Neuronal stem cell (in vitro differentiated cells): ENCODE measurements around the gene ARHGAP26.

Experiments
- DNase-seq: peaks from one replicate; pipeline ENCODE4 v3.0.0-alpha.2; 2013; ENCODE audit warnings: low spot score
- H2AFZ ChIP-seq: one replicate; pipeline ENCODE4 v1.6.1; 2013; ENCODE audit warnings: mild to moderate bottlenecking, low read length, inconsistent platforms
- H2AK5ac ChIP-seq: 2 replicates; pipeline ENCODE4 v1.6.1; 2013; ENCODE audit warnings: low read depth, mild to moderate bottlenecking, inconsistent platforms, low read length, moderate library complexity, mixed read lengths
- H2BK120ac ChIP-seq: 2 replicates; pipeline ENCODE4 v1.6.1; 2013; ENCODE audit warnings: low read depth, mild to moderate bottlenecking, inconsistent platforms, low read length, moderate library complexity, mixed read lengths
- H2BK12ac ChIP-seq: one replicate; pipeline ENCODE4 v1.6.1; 2013; ENCODE audit warnings: low read length, inconsistent platforms
- H2BK15ac ChIP-seq: 2 replicates; pipeline ENCODE4 v1.6.1; 2013; ENCODE audit warnings: mild to moderate bottlenecking, low read length, inconsistent platforms, mixed read lengths
- H2BK5ac ChIP-seq: one replicate; pipeline ENCODE4 v1.6.1; 2013; ENCODE audit warnings: inconsistent platforms, mild to moderate bottlenecking, low read length, moderate library complexity
- H3K14ac ChIP-seq: one replicate; pipeline ENCODE4 v1.6.1; 2013; ENCODE audit warnings: low read length, inconsistent platforms
- H3K18ac ChIP-seq: 2 replicates; pipeline ENCODE4 v1.6.1; 2013; ENCODE audit warnings: low read length, inconsistent platforms
- H3K23ac ChIP-seq: 2 replicates; pipeline ENCODE4 v1.6.1; 2013; ENCODE audit warnings: low read depth, mild to moderate bottlenecking, mixed read lengths, low read length, inconsistent platforms; ENCODE audit not compliant: poor library complexity
- H3K27ac ChIP-seq: replicated peaks from 3 replicates; pipeline ENCODE4 v1.5.1; 2013; ENCODE audit warnings: low read length, inconsistent platforms
- H3K27me3 ChIP-seq, 3 experiments: 2 replicates each; pipeline ENCODE4 v1.6.1; 2013; ENCODE audit warnings: low read length in 3 of 3, mild to moderate bottlenecking in 2 of 3, inconsistent platforms in 1 of 3, low read depth in 1 of 3, mixed read lengths in 1 of 3, moderate library complexity in 1 of 3; ENCODE audit not compliant: control insufficient read depth in 3 of 3, insufficient read depth in 3 of 3
- H3K36me3 ChIP-seq, 2 donors: replicated peaks in 1 of 2; 2 replicates each; pipeline ENCODE4 v1.6.1; 2013; ENCODE audit warnings: low read length in 2 of 2; ENCODE audit not compliant: control insufficient read depth in 2 of 2, insufficient read depth in 2 of 2
- H3K4ac ChIP-seq: 2 replicates; pipeline ENCODE4 v1.6.1; 2013; ENCODE audit warnings: inconsistent platforms, mild to moderate bottlenecking, low read length, moderate library complexity
- H3K4me1 ChIP-seq, 2 donors: 1 replicate in 1 of 2; 2 replicates in 1 of 2; pipeline ENCODE4 v1.6.1; 2013; ENCODE audit warnings: low read length in 2 of 2, low read depth in 1 of 2; ENCODE audit not compliant: control insufficient read depth in 2 of 2, insufficient read depth in 1 of 2
- H3K4me2 ChIP-seq: one replicate; pipeline ENCODE4 v1.6.1; 2013; ENCODE audit warnings: mild to moderate bottlenecking, low read length, inconsistent platforms; ENCODE audit not compliant: insufficient read depth, poor library complexity, severe bottlenecking
- H3K4me3 ChIP-seq, 2 donors: 2 replicates each; pipeline ENCODE4 v1.5.1; 2013; ENCODE audit warnings: low read length in 2 of 2, mild to moderate bottlenecking in 2 of 2, inconsistent platforms in 1 of 2, moderate library complexity in 1 of 2
- H3K79me1 ChIP-seq: one replicate; pipeline ENCODE4 v1.6.1; 2013; ENCODE audit warnings: low read depth, mild to moderate bottlenecking, inconsistent platforms, low read length, moderate library complexity
- H3K9ac ChIP-seq: one replicate; pipeline ENCODE4 v1.6.1; 2013; ENCODE audit warnings: mild to moderate bottlenecking, low read depth, low read length, inconsistent platforms; ENCODE audit not compliant: poor library complexity
- H3K9me3 ChIP-seq, 2 donors: replicated peaks in 1 of 2; 2 replicates each; pipeline versions ENCODE3 to v1.6.1; 2013; ENCODE audit warnings: low read length in 2 of 2, mild to moderate bottlenecking in 2 of 2, inconsistent platforms in 1 of 2, low read depth in 1 of 2, mixed read lengths in 1 of 2, moderate library complexity in 1 of 2; ENCODE audit not compliant: control insufficient read depth in 2 of 2, insufficient read depth in 1 of 2
- H4K8ac ChIP-seq: one replicate; pipeline ENCODE4 v1.6.1; 2013; ENCODE audit warnings: low read depth, mild to moderate bottlenecking, inconsistent platforms, low read length, moderate library complexity
- H4K91ac ChIP-seq: one replicate; pipeline ENCODE4 v1.6.1; 2013; ENCODE audit warnings: low read length, low read depth, mild to moderate bottlenecking, inconsistent platforms; ENCODE audit not compliant: poor library complexity
- WGBS, 2 donors: extraction: QIAGEN DNeasy Blood & Tissue Kit; methylation state at CpG; one replicate each; pipeline ENCODE4 v1.1.7; 2013; ENCODE audit warnings: missing lambda C conversion rate in 2 of 2, mixed read lengths in 1 of 2; ENCODE audit not compliant: insufficient read length in 2 of 2, insufficient replicate concordance in 1 of 2; ENCODE audit errors: extremely low coverage in 2 of 2; 5-methylcytosine and 5-hydroxymethylcytosine counted together

ARHGAP26 gene

DNA sequence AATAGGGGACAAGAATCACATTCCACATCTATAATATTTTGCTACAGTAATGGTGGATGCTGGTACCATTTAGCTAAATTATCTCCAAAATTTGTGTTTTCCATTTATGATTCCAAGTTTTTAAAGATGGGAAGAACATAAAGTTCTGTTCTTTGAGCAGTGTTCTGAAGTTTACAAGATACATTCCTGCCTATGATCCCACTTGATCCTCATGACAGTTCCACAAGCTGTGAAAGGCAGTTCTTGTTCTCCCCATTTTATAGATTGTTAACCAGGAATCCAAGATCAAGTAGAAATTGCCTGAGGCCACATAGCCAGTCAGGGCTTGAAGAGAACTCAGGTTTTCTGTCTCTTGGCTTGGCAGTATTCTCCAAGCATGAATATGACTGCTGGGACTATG is 376.0 kb downstream of the ARHGAP26 start:
- Histone ChIP-seq H2BK120ac (no peak overlapping the region), H3K4ac (no peak overlapping the region), H2BK12ac (no peak overlapping the region)

GRCh38 chr5:143147383-143147782 is 377.2 kb downstream of the ARHGAP26 start:
- Histone ChIP-seq H4K8ac (no peak overlapping the region), H3K4me3 (no peak overlapping the region), H3K4me2 (no peak overlapping the region), H3K4me1 (peaks cover 0 to 3% of the 10 kb centered on the region in 2 donors), H4K91ac (no peak overlapping the region), H3K23ac (no peak overlapping the region), H3K36me3 (no peaks in the 10 kb centered on the region), H3K14ac (no peak overlapping the region), H2BK5ac (no peak overlapping the region), H2BK12ac (no peak overlapping the region), H3K4ac (no peak overlapping the region), H3K27ac (no peak overlapping the region), H2BK15ac (no peak overlapping the region), H2AK5ac (no peak overlapping the region), H3K9me3 (no peaks in the 10 kb centered on the region), H3K27me3 (no peaks in the 10 kb centered on the region), H2AFZ (no peak overlapping the region), H2BK120ac (no peak overlapping the region), H3K18ac (no peak overlapping the region), H3K79me1 (no peaks in the 10 kb centered on the region), H3K9ac (no peak overlapping the region)
- no peak for DNase-seq
- no CpG with 5 or more reads among the region's 4 CpGs for whole genome bisulfite sequencing, 2 donors

More for the DNA sequence above, 376.0 kb downstream of the ARHGAP26 start:
- no peak overlapping the region for H3K27ac ChIP-seq
- no peak for DNase-seq
- H3K18ac ChIP-seq: no peak overlapping the region
- H3K4me1 ChIP-seq: peaks cover 0 to 3% of the 10 kb centered on the region in 2 donors
- H3K27me3 ChIP-seq: no peaks in the 10 kb centered on the region
- H3K36me3 ChIP-seq: no peaks in the 10 kb centered on the region
- no peak overlapping the region for H3K14ac ChIP-seq
- no peaks in the 10 kb centered on the region for H3K79me1 ChIP-seq
- no peak overlapping the region for H2AK5ac ChIP-seq
- H3K23ac ChIP-seq: no peak overlapping the region
- no peak overlapping the region for H4K91ac ChIP-seq
- H3K9ac ChIP-seq: no peak overlapping the region
- no peak overlapping the region for H2BK15ac ChIP-seq
- H2AFZ ChIP-seq: no peak overlapping the region
- H3K4me2 ChIP-seq: no peak overlapping the region
- no peak overlapping the region for H4K8ac ChIP-seq
- no peak overlapping the region for H2BK5ac ChIP-seq
- H3K4me3 ChIP-seq: no peak overlapping the region
- no peaks in the 10 kb centered on the region for H3K9me3 ChIP-seq

GRCh38 chr5:143147902-143148301 is 377.7 kb downstream of the ARHGAP26 start:
- no peak overlapping the region for H3K4ac ChIP-seq
- H4K91ac ChIP-seq: no peak overlapping the region
- peaks cover 0 to 3% of the 10 kb centered on the region in 2 donors for H3K4me1 ChIP-seq
- H3K27ac ChIP-seq: no peak overlapping the region
- H3K9me3 ChIP-seq: no peaks in the 10 kb centered on the region
- no peaks in the 10 kb centered on the region for H3K36me3 ChIP-seq
- no peaks in the 10 kb centered on the region for H3K27me3 ChIP-seq
- no peak overlapping the region for H2AFZ ChIP-seq
- H3K18ac ChIP-seq: no peak overlapping the region
- H2AK5ac ChIP-seq: no peak overlapping the region
- no peak overlapping the region for H3K9ac ChIP-seq
- no peak overlapping the region for H3K23ac ChIP-seq
- no peak overlapping the region for H3K14ac ChIP-seq
- H2BK120ac ChIP-seq: no peak overlapping the region
- H3K4me2 ChIP-seq: no peak overlapping the region
- no peak overlapping the region for H2BK15ac ChIP-seq
- H3K4me3 ChIP-seq: no peak overlapping the region
- no peak for DNase-seq
- WGBS, 2 donors: no CpG with 5 or more reads among the region's 6 CpGs
- no peak overlapping the region for H2BK12ac ChIP-seq
- H3K79me1 ChIP-seq: no peaks in the 10 kb centered on the region
- no peak overlapping the region for H4K8ac ChIP-seq
- no peak overlapping the region for H2BK5ac ChIP-seq

DNA sequence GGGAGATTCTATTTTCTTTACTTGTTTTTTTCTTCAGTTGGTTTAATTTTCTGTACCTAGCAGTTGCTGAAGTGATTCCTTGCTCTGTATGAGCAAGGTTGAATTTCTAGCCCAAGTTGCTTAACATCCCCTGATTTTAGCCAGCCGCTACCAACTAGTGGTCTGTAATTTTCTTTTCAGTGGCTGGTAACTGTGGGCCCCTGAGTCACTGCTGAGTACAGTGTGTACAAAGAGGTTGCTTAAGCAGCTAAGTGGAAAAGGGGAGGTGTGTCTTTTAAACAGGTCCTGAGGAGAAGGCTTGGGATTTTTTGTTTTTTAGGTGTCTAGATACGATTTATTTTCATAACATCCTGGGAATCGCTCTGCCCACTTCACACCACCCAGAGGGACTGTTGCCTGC is 378.6 kb downstream of the ARHGAP26 start:
- H2AFZ ChIP-seq: no peak overlapping the region
- no peaks in the 10 kb centered on the region for H3K79me1 ChIP-seq
- H3K27me3 ChIP-seq: no peaks in the 10 kb centered on the region
- H3K18ac ChIP-seq: no peak overlapping the region
- H4K91ac ChIP-seq: no peak overlapping the region
- H2BK12ac ChIP-seq: no peak overlapping the region
- no peak overlapping the region for H2BK120ac ChIP-seq
- no peak overlapping the region for H2BK15ac ChIP-seq
- H2BK5ac ChIP-seq: no peak overlapping the region
- no peak overlapping the region for H3K4ac ChIP-seq
- no peaks in the 10 kb centered on the region for H3K4me1 ChIP-seq
- no peak overlapping the region for H3K9ac ChIP-seq
- H3K9me3 ChIP-seq: no peaks in the 10 kb centered on the region
- no peak overlapping the region for H3K27ac ChIP-seq
- no peak overlapping the region for H3K4me3 ChIP-seq
- no peaks in the 10 kb centered on the region for H3K36me3 ChIP-seq
- no CpG with 5 or more reads among the region's 3 CpGs for WGBS, 2 donors
- H3K4me2 ChIP-seq: no peak overlapping the region
- H4K8ac ChIP-seq: no peak overlapping the region
- DNase-seq: no peak
- no peak overlapping the region for H2AK5ac ChIP-seq
- H3K23ac ChIP-seq: no peak overlapping the region
- H3K14ac ChIP-seq: no peak overlapping the region
